Parathyroid adenoma (tissue), 2 donors: Measurements from ENCODE around the gene BRDT.

Source experiments
- H2AFZ ChIP-seq: fragments of 300-600 bp; sonication (generic); one replicate; pipeline ENCODE4 v1.7.0; 2017; ENCODE audit warnings: antibody characterized with exemption, mild to moderate bottlenecking
- H3K27ac ChIP-seq: fragments of 300-600 bp; sonication (generic); one replicate; pipeline ENCODE4 v1.7.0; 2017
- H3K27me3 ChIP-seq: fragments of 300-600 bp; sonication (generic); one replicate; pipeline ENCODE4 v1.7.0; 2017; ENCODE audit warnings: low read length; ENCODE audit not compliant: control insufficient read depth, insufficient read depth
- H3K36me3 ChIP-seq: fragments of 300-600 bp; sonication (generic); one replicate; pipeline ENCODE4 v1.7.0; 2017; ENCODE audit warnings: low read length; ENCODE audit not compliant: control insufficient read depth, insufficient read depth
- H3K4me1 ChIP-seq: fragments of 300-600 bp; sonication (generic); one replicate; pipeline ENCODE4 v1.7.0; 2017; ENCODE audit warnings: control low read depth
- H3K4me2 ChIP-seq: fragments of 300-600 bp; sonication (generic); one replicate; pipeline ENCODE4 v1.7.0; 2017; ENCODE audit warnings: low read length
- H3K4me3 ChIP-seq: fragments of 300-600 bp; sonication (generic); one replicate; pipeline ENCODE4 v1.7.0; 2017; ENCODE audit warnings: low read depth, low read length
- H3K79me2 ChIP-seq: fragments of 300-600 bp; sonication (generic); one replicate; pipeline ENCODE4 v1.7.0; 2017; ENCODE audit warnings: control low read depth
- H3K9ac ChIP-seq: fragments of 300-600 bp; sonication (generic); one replicate; pipeline ENCODE4 v1.7.0; 2017; ENCODE audit warnings: mild to moderate bottlenecking
- H3K9me3 ChIP-seq: fragments of 300-600 bp; sonication (generic); one replicate; pipeline ENCODE4 v1.7.0; 2017; ENCODE audit warnings: low read length; ENCODE audit not compliant: control insufficient read depth
- TF ChIP-seq, protein P1 (sequence below): fragments of 300-600 bp; sonication (generic); IDR thresholded peaks from one replicate; pipeline ENCODE4 v1.7.0; 2017; ENCODE audit warnings: antibody characterized with exemption, mild to moderate bottlenecking
- donor health status: primary hyperparathyroidism.

Gene BRDT

DNA sequence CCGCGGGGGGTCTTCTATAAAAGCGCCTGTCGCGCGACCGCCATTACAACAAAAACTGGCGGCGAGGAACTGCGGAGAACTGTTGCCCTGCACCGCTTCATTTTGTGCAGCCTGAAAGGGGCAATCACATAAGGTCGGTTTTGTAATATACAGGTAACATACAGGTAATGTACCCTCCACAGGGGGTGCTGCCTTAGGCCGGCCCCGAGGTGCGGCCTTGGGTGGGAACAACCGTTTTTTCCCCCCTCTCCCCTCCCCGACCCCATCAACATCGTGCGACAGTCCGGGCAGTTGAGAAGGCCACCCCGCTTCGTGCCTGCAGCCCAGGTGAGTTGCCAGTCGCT lies at the start of gene BRDT:
BRDT (plus strand) TSS at position 46 of the 344 bp plus-strand sequence. CDS start 13,354 bp downstream, outside the sequence.
- TF ChIP-seq, protein P1, sequence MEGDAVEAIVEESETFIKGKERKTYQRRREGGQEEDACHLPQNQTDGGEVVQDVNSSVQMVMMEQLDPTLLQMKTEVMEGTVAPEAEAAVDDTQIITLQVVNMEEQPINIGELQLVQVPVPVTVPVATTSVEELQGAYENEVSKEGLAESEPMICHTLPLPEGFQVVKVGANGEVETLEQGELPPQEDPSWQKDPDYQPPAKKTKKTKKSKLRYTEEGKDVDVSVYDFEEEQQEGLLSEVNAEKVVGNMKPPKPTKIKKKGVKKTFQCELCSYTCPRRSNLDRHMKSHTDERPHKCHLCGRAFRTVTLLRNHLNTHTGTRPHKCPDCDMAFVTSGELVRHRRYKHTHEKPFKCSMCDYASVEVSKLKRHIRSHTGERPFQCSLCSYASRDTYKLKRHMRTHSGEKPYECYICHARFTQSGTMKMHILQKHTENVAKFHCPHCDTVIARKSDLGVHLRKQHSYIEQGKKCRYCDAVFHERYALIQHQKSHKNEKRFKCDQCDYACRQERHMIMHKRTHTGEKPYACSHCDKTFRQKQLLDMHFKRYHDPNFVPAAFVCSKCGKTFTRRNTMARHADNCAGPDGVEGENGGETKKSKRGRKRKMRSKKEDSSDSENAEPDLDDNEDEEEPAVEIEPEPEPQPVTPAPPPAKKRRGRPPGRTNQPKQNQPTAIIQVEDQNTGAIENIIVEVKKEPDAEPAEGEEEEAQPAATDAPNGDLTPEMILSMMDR = no peak
- H3K27ac ChIP-seq = no peak within 1 kb of the TSS

DNA sequence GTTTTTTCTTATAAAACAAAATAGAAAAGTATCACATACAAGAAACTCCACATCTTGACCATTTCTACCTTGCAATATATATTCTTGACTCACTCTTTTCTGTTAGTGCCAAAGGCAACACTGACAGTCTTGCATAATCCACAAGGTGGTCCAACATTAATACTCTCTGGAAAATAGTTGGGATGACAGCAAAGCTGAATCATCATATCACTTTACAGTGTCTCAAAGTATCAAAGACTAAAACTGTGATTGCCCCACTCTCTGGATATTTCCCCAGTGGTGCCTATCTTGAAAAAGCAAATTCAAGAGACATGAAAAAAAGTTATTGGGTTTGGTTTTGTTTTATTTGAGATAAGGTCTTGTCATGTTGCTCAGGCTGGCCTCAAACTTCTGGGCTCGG lies 48.6 kb upstream of the BRDT start:
- no peak overlapping the region for H3K27ac ChIP-seq
- TF ChIP-seq, protein P1 = no peak
- H3K79me2 ChIP-seq = no peaks in the 10 kb centered on the region
- no peaks in the 10 kb centered on the region for H3K27me3 ChIP-seq
- no peak overlapping the region for H3K4me2 ChIP-seq
- no peak overlapping the region for H3K4me3 ChIP-seq
- H3K9me3 ChIP-seq = no peaks in the 10 kb centered on the region
- H3K4me1 ChIP-seq = no peaks in the 10 kb centered on the region
- no peak overlapping the region for H2AFZ ChIP-seq
- H3K36me3 ChIP-seq = no peaks in the 10 kb centered on the region
- H3K9ac ChIP-seq = no peak overlapping the region

More for the DNA sequence above, at the start of gene BRDT:
- Histone ChIP-seq H3K9me3 (no peaks in the 10 kb centered on the region), H3K4me3 (no peak within 1 kb of the TSS), H3K27me3 (no peaks in the 10 kb centered on the region), H3K79me2 (no peaks in the 10 kb centered on the region), H2AFZ (no peak within 1 kb of the TSS), H3K36me3 (no peaks in the 10 kb centered on the region), H3K4me2 (no peak within 1 kb of the TSS), H3K4me1 (no peaks in the 10 kb centered on the region), H3K9ac (no peak within 1 kb of the TSS)

DNA sequence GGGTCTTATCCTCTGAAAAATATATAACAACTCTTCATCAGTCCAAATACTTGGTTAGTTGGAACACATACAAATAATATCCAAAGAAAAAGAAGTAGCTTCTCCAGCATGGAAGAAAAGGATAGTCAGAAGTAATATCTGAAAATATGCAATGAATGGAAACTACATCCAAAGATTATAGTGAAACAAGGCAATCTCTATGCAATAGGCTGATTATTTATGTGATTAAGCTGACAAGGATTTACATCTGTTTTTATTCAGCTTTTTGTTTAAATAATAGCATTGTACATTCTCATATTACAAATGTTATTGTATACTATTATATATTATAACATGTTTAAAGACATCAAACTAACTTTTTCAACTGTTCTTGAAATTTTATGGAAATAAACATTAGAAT lies 48.0 kb upstream of the BRDT start:
- TF ChIP-seq, protein P1 = no peak
- Histone ChIP-seq H2AFZ (no peak overlapping the region), H3K4me1 (no peaks in the 10 kb centered on the region), H3K27ac (no peak overlapping the region), H3K36me3 (no peaks in the 10 kb centered on the region), H3K4me3 (no peak overlapping the region), H3K79me2 (no peaks in the 10 kb centered on the region), H3K4me2 (no peak overlapping the region), H3K9ac (no peak overlapping the region), H3K9me3 (no peaks in the 10 kb centered on the region), H3K27me3 (no peaks in the 10 kb centered on the region)

DNA sequence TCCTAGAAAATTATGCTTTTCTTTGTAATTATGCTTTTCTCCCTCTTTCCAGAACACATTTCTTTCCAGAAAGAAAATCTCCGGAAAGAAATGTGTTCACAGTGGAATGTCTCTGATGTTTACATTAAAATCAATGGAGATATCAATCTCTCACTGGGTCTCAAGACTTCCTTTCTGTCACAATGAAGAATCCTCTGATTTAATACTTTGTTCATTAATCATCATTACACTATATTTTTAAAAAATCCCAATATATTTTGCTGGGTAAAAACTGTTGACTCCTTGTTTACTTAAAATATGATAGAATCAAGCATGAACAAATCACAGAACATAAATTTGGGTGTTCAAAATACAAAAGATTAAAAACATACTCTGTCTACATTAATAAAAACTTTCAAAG lies 36.9 kb upstream of the BRDT start:
- Histone ChIP-seq H3K4me3 (no peak overlapping the region), H3K9me3 (no peaks in the 10 kb centered on the region), H2AFZ (no peak overlapping the region), H3K9ac (no peak overlapping the region), H3K4me1 (no peaks in the 10 kb centered on the region), H3K36me3 (no peaks in the 10 kb centered on the region), H3K27me3 (no peaks in the 10 kb centered on the region), H3K79me2 (no peaks in the 10 kb centered on the region), H3K4me2 (no peak overlapping the region), H3K27ac (no peak overlapping the region)
- TF ChIP-seq, protein P1 = no peak

DNA sequence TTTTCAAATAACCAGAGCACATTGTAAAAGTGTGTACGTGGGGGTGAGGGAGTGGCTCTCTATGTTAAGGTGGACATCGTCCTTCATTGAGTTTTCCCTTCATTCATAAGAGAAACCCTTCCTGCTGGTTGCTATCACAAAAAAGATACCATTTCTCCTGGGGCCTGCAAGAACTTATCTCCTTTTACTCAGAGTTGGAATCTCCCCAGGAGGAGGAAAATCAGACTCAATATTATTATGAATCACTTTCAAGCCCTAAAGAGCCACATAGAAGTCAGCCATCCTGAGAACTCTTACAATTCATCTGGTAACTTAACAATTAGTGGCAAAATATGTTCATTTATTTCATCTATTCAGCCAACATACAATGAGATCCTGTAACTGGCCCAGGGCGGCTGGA lies 36.2 kb upstream of the BRDT start:
- H3K4me2 ChIP-seq = no peak overlapping the region
- no peaks in the 10 kb centered on the region for H3K79me2 ChIP-seq
- no peaks in the 10 kb centered on the region for H3K36me3 ChIP-seq
- H3K4me1 ChIP-seq = no peaks in the 10 kb centered on the region
- no peak overlapping the region for H3K4me3 ChIP-seq
- no peaks in the 10 kb centered on the region for H3K27me3 ChIP-seq
- no peak overlapping the region for H2AFZ ChIP-seq
- no peak overlapping the region for H3K27ac ChIP-seq
- H3K9me3 ChIP-seq = no peaks in the 10 kb centered on the region
- H3K9ac ChIP-seq = no peak overlapping the region
- TF ChIP-seq, protein P1 = no peak
